Endometrial microvascular endothelial cells (primary cell): ENCODE results near the gene RTL9. TPM values are rescaled to one million over a fixed set of nuclear protein-coding genes. Genes with fewer than 3 reads are reported as not detected.
"Not testable (repeated sequence)": the region's sequence is repeated elsewhere in the genome, so short reads cannot be mapped to it uniquely, and the experiment has no call there.

ENCODE experiments used
- in situ Hi-C: cut with HindIII; loops from 2 replicates; pipeline ENCODE4 v1.10.0; 2017; ENCODE audit warnings: low sequenced_read_pairs, low pct_unique_long_range_greater_than_20kb; ENCODE audit errors: inconsistent ontology term
- total RNA-seq: library from RNA; depleted of rRNA; stranded (reverse); fragments of >200 nt; gene quantifications from one replicate; pipeline ENCODE4 v1.2.3, GENCODE V29; 2015; ENCODE audit errors: inconsistent ontology term

The RTL9 gene
- total RNA-seq, 1 donor from 2014 or later: not detected

DNA sequence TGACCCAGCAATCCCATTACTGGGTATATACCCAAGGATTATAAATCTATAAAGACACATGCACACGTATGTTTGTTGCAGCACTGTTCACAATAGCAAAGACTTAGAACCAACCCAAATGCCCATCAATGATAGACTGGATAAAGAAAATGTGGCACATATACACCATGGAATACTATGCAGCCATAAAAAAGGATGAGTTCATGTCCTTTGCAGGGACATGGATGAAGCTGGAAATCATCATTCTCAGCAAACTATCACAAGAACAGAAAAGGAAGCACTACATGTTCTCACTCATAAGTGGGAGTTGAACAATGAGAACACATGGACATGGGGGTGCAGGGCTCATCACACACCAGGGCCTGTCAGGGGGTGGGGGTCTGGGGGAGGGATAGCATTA, 25.2 kb upstream of the RTL9 start:
- in situ Hi-C loops: not testable (repeated sequence)

DNA sequence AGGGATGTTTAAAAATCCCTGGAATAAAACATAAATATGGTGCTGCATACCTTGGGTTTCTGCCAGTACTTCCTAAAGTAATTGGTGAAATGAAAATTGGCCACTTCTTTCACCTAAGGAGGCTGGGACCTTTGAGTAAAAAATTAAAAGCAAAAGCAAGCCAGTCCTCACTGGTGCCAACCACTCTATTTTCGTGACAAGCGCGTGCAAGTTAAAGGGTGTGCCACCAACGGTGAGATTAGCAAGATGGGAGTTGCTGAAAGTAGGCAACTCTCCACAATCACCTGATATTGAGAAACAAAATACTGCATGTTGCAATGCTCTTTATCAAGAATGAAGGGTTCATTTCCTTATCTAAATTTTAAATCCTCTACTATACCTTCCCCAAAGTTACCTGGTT, 19.7 kb upstream of the RTL9 start:
- in situ Hi-C loops: no loop called here

DNA sequence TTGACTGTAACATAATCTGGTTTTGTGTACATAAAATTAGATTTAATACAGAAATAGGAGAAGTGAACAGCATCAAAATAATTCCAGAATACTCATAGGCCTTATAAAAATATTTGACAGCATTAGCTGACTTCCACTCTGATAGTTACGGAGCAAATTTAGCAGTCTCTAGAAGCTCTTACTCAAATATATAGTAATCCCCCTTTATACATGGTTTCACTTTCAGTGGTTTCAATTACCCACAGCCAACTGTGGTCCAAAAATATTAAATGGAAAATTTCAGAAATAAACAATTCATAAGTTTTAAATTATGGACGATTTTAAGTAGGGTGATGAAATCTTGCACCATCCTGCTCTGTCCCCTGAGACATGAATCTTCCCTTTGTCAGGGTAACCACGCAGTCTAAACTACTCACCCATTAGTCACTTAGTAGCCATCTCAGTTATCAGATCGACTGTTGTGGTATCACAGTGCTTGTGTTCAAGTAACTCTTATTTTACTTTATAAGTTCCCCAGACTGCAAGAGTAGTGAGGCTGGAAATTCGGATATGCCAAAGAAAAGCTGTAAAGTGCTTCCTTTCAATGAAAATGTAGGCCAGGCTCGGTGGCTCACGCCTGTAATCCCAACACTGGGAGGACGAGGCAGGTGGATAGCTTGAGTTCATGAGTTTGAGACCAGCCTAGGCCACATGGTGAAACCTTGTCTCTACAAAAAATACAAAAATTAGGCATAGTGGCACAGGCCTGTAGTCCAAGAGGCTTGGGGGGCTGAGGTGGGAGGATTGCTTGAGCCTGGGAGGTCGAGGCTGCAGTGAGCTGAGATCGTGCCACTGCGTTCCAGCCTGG, 17.2 kb upstream of the RTL9 start:
- in situ Hi-C loops: no loop called here

DNA sequence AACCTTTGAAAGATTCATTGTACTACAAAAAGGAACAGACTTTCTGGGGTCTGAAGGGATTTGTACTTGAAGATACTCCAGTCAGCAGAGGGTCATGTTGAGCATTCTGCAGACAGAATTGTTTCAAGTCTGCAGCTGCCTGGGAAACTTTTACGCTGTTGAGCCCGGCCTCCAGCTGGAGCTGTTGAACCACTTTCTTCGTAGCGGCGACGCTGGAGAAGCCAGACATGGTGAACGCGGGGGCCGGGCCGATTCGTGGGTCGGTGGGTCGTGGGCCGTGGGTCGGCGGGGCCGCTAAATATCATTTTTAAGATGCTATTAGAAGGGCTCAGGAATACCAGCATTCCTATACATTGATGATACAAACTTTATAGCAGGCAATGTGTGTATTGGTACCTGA, 12.0 kb upstream of the RTL9 start:
- in situ Hi-C loops: no loop called here

DNA sequence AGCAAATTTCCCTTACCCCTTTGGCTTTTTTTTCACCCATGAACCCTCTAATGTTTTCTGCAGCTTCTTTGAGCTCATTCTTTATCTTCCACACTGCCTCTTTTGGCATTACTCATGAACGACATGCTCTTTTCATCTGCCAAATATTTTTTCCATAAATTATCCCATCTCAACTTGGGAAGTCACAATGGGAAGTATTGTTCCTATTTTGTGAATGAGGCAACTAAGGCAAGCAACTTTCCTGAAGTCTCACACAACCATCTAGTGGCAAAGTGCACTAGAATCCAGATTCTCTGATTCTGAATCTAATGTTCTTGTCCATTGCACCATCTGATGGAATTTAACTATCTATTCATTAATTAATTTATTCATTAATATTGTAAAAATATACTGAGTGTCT, 625 bp downstream of the RTL9 start:
- in situ Hi-C loops: no loop called here

DNA sequence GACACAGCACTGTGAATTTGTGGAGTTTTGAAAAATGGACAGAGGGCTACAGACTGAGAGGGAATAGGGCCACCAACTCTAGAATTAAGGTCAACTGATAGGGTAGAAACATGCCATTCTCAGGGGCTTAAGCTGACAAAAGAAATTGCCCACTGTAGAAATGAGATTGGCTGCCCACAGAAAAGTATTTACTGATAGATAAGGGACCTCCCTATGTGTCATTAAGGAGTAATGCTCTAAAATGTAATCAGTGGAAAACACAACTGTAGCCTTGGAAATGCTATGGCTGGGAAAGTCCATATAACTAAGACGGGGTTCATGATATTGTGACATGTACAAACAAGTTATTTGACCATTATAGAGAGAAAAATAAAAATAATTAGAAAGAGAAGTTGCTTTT, 4.6 kb downstream of the RTL9 start:
- in situ Hi-C loops: no loop called here

DNA sequence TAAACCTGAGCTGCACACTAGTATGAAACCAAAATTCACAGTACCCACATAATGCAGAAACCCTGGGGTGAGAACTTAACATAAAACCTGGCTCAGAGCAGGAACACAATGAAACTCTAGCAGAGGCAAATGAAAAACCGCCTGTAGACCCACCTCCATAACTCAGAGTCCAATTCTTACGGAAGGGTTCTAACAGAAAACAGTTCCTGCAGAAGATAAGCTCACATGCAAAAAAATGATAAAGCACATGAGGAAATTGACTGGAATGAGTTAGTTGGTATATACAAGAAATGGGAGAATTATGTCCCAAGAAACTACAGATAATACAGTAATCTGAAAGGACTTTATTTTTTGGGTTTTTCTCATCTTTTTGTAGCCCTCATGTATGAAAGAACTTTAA, 14.7 kb downstream of the RTL9 start:
- in situ Hi-C loops: no loop called here

DNA sequence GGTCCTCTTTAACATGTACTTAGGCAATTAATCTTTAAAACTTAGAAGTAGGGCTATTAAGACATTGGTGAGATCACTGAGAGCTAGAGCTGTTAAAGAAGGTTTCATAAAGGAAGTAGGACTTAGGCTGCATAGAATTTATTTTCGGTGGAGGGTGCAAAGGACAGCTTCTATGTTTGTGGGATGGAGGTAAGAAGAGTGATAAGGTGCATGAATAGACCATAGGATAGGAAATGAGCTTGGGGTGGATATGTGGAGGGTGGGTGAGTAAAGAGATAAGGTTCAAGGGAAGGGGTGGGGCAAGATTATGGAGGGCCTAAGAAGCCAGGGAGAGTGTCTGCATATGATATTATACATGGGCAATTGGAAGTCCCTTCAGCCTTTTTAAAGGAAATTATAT, 15.9 kb downstream of the RTL9 start:
- in situ Hi-C loops: no loop called here

DNA sequence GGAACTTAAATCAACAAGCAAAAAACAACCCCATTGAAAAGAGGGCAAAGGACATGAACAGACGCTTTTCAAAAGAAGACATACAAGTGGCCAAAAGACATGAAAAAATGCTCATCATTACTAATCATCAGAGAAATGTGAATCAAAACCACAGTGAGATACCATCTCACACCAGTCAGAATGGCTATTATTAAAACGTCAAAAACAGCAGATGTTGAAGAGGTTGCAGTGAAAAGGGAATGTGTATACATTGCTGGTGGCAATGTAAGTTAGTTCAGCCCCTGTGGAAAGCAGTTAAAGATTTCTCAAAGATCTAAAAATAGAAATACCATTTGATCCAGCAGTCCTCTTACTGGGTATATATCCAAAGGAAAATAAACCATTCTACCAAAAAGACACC, 22.6 kb downstream of the RTL9 start:
- in situ Hi-C loops: no loop called here

DNA sequence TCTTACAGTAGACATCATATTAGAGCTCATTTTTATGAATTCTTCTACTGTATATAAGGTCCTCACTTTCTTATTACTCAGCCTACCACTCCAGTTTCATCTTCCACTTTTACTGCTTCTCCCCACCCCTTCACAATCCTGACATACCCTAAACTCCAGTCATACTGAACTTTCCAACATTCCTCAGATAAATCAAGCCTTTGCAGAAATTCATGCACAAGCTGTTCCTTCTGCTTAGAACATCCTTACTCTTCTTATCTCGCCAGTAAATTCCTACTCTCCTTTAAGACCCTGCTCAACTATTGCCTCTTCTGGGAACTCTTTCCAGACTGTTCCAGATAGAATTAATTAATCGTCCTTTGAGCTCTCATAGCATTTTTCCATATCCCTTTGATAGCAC, 24.8 kb downstream of the RTL9 start:
- in situ Hi-C loops: no loop called here

DNA sequence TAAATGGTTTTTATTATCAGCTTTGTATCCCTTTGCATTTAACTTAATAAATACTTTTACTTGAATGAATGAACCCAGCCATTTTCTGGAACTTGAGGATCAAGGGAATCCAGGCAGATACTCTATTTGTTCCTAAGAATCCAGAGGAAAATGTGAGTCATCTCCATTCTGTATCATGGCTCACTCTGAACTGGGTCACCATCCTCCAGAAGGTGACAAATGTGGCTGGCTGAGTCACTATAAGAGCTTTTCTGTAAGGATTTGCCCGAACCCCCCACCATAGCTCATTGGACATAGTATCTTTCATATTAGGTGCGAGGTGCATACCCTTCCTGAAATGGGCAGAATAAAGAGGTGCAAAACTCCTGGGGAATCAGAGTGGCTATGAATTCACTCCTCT, 25.8 kb downstream of the RTL9 start:
- in situ Hi-C loops: no loop called here

DNA sequence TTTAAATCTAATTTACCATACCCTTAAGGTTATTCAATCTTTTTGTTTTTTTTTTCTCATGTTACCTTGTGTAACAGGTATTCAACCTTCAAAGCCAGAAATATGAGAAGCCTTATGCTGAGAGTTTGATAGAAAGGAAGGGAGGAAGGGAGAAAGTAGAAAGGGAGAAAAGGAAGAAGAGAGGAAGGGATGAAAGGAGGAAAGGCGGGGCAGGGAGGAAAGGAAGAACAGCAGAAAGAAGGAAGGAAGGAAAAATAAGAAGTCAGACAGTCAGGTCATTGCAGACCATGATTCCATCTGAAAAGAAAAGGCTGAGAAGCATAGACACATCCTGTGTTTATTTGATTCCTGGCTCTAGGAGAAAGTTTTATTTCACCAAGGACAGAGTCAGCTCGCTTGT, 30.9 kb downstream of the RTL9 start:
- in situ Hi-C loops: no loop called here

DNA sequence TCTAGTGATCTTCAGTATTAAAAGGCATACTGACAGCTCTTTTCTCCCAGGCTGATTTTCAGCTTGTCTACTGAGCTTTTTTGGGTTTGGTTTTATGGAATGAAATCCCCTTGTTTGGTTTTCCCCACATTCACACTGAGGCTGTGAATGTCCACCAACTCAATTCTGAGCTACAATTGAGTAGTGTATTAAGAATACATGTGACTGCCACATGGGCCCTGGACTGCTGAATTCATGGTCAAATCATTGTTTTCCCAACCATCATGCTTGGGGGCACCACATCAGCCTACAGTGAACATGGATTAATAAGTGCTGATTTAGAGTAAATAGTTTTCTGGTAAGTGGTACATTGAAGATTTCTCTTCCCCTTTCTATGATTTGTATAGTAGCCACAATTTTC, 32.4 kb downstream of the RTL9 start:
- in situ Hi-C loops: no loop called here

DNA sequence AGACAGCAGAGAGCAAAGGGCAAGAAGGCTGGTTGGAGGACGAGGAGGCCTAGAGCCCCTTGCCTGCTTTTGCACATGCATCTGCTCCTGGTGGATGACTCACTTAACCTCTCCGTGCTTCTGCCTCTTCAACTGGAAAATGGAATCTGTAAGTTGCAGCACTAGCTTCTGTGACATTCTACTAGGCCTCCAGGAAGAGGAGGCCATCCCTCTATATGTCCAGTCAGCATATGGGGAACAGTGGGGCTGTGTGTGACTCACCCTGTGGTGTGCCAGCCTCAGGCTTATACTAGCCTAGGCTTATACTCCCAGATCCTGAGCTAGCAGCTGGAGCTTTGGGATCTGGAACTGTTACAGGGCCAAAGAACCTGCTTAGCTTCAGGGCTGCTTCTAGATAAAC, 36.0 kb downstream of the RTL9 start:
- in situ Hi-C loops: no loop called here

DNA sequence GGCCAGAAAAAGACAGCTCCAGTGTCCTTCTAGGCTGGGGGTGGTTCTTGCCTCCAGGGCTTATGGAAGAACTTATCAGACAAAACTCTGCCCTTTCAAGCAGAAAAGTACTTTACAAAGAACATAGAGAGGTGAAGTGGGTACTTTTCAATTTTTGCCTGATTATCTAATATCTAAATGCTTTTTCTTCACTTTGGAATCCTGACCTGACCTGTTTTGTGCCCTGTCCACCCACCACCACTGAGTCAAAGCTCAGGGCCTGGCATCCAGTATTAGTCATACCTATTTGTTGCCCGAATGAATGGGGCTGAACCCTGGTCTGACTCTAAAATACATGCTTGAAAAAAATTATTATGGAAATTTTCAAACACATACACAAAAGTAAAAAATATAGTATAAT, 37.2 kb downstream of the RTL9 start:
- in situ Hi-C loops: no loop called here

DNA sequence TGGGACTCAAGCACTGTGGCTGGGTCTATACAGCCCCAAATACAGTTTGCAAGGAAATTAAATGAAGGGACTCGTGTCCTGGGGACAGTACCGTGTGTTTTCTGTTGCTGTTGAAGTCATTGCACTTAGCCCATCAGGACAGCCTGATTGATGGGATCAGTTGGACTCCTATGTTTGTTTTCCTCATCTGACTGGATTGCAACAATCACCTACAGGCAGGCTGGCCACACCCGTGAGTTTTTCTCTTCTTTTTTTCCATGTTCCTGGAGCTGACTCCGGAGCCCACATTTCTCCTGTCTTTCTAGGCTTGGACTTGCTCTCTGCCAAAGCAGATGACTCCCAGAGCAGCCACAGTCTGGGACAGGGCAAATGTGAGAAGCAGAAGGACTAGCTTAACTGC, 38.1 kb downstream of the RTL9 start:
- in situ Hi-C loops: no loop called here

DNA sequence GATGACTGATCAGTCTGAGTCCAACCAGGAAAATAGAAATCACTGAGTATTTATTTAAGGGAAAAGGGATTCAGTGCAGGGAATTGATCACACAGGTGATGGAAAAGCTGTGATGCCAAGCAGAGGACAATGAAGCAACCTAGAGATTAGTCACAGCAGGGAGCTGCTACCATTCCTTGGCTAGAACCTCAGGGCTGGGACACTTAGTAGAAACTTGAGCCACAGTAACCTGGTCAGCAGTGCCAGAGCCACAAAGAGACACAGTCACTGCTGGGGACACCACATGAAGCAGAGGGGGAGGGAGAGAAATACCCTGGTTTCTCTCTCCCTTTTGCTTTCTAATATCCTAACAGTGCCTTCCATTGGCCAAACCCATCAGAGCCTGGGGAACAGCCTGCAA, 38.7 kb downstream of the RTL9 start:
- in situ Hi-C loops: no loop called here

DNA sequence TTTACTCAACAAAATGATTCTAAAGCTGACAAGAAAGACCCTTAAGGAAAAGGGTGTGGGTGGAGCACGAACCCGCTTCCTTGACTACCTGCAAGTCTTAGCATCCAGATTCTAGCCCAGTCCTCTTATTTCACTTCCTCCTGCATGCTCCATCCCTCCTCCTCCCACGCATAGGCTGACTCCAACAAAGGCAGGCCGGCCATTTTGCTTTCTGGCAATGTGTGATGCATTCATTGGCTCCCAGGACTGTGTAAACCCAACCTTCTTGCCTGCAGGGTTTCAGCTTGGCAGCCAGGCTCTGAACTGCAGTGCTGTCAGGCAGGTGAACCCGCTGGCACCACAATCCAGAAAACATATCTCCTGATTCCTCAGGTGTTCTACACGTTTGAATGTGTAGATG, 39.3 kb downstream of the RTL9 start:
- in situ Hi-C loops: no loop called here

DNA sequence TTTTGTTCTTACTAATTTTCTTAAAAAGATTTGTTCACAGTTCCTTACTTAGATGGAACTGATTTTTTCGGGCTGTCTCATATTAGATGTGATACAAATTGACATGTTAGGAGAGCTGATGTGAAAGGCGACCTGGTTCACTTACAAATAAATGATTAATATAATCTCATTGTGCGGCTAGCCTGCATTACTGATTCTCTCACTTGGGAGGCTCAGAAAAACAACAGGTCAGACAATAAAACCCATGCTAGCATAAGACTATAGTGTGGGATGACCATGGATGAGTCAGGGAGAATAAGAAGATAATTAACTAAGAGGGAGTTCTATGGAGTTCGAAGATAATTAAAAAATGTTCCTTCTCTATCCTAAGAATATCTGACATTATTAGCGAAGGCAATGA, 40.8 kb downstream of the RTL9 start:
- in situ Hi-C loops: no loop called here

DNA sequence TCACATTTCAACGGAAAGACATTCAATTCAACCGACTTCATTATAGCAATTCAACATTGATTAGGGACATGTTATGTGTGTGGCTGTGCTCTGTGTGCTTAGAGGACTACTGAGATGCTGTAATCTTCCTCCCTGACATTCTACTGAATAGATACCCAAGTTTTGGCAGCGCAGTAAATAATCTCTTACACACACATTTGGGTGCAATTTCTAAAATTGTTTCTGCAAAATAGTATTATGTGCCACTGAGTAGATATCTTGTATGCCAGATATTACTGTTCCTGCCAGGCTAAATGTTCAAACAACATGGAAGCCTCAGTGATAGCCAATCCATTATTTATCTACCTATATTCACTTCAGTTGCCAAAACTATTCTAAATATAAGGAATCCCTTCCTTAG, 41.3 kb downstream of the RTL9 start:
- in situ Hi-C loops: loop anchor here (25.0 kb wide), 1 partner anchor 238 kb away; no protein-coding TSS in a partner anchor

DNA sequence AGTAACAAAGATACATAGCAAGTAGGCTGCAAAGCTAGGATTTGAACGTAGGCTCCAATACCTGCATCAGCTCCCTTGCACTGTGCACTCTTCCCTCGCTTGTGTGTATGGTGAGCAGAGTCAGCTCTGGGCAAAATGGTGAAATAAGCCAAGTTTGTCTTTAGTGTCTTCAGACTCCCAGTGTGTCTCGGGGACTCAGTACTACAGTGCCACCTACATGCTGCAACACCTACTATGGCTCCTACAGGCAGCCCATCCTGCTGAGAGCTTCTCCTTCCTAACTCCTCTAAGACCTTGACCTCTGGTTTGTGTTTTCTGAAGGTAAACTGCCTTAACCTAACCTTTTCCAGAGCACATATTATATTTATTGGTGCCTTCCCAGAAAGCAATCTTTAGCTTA, 42.5 kb downstream of the RTL9 start:
- in situ Hi-C loops: loop anchor here (25.0 kb wide), 1 partner anchor 239 kb away; no protein-coding TSS in a partner anchor
